GM23248 (cell line): ENCODE measurements around the gene CHAC1. TPM values are rescaled to one million over a fixed set of nuclear protein-coding genes. Genes with fewer than 3 reads are reported as not detected.

Experiments
- DNase-seq: peaks from one replicate; pipeline ENCODE4 v3.0.0-alpha.2; 2015
- H2AFZ ChIP-seq: fragments of 200-600 bp; sonication (generic); 2 replicates; pipeline ENCODE4 v1.6.1; 2016; ENCODE audit warnings: antibody characterized with exemption
- H3F3A ChIP-seq: fragments of 200-600 bp; sonication (generic); 2 replicates; pipeline ENCODE4 v1.6.1; 2016; ENCODE audit warnings: mild to moderate bottlenecking, antibody characterized with exemption, mixed run types; ENCODE audit not compliant: insufficient read depth
- H3K27ac ChIP-seq: fragments of 200-600 bp; sonication (generic); 2 replicates; pipeline ENCODE4 v1.5.1; 2016; ENCODE audit warnings: mild to moderate bottlenecking
- H3K27me3 ChIP-seq: fragments of 200-600 bp; sonication (generic); replicated peaks from 2 replicates; pipeline ENCODE4 v1.6.1; 2016; ENCODE audit warnings: mild to moderate bottlenecking; ENCODE audit not compliant: insufficient read depth
- H3K36me3 ChIP-seq: fragments of 200-600 bp; sonication (generic); 2 replicates; pipeline ENCODE4 v1.6.1; 2016; ENCODE audit warnings: low read depth, mild to moderate bottlenecking
- H3K4me1 ChIP-seq: fragments of 200-600 bp; sonication (generic); 2 replicates; pipeline ENCODE4 v1.6.1; 2016; ENCODE audit warnings: mild to moderate bottlenecking; ENCODE audit not compliant: insufficient read depth
- H3K4me2 ChIP-seq: fragments of 200-600 bp; sonication (generic); one replicate; pipeline ENCODE4 v1.6.1; 2016; ENCODE audit warnings: mild to moderate bottlenecking; ENCODE audit not compliant: unreplicated experiment
- H3K4me3 ChIP-seq: fragments of 200-600 bp; sonication (generic); 2 replicates; pipeline ENCODE4 v1.5.1; 2016; ENCODE audit warnings: mild to moderate bottlenecking
- H3K79me2 ChIP-seq: fragments of 200-600 bp; sonication (generic); 2 replicates; pipeline ENCODE4 v1.6.1; 2016; ENCODE audit warnings: mild to moderate bottlenecking; ENCODE audit not compliant: insufficient read depth
- H3K9ac ChIP-seq: fragments of 200-600 bp; sonication (generic); 2 replicates; pipeline ENCODE4 v1.6.1; 2016; ENCODE audit warnings: mild to moderate bottlenecking
- H3K9me2 ChIP-seq: fragments of 200-600 bp; sonication (generic); 2 replicates; pipeline ENCODE4 v1.6.1; 2016; ENCODE audit warnings: mixed run types, mild to moderate bottlenecking, moderate library complexity; ENCODE audit not compliant: insufficient read depth
- H3K9me3 ChIP-seq: fragments of 200-600 bp; sonication (generic); one replicate; pipeline ENCODE4 v1.6.1; 2017; ENCODE audit warnings: low read depth
- H4K20me1 ChIP-seq: fragments of 200-600 bp; sonication (generic); 2 replicates; pipeline ENCODE4 v1.6.0; 2016; ENCODE audit not compliant: insufficient read depth
- EZH2 ChIP-seq: fragments of 200-600 bp; sonication (generic); IDR thresholded peaks from 2 replicates; pipeline ENCODE4 v1.6.1; 2018; ENCODE audit warnings: antibody characterized with exemption, mild to moderate bottlenecking; ENCODE audit not compliant: insufficient read depth, poor library complexity, severe bottlenecking
- EZH2phosphoT487 ChIP-seq: fragments of 200-600 bp; sonication (generic); IDR thresholded peaks from 2 replicates; pipeline ENCODE4 v1.6.1; 2018; ENCODE audit warnings: antibody characterized with exemption, moderate library complexity, mild to moderate bottlenecking, low read depth; ENCODE audit not compliant: insufficient read depth
- WGBS, 2 experiments: methylation state at CpG; one replicate each; pipeline ENCODE4 v1.1.6; 2015 to 2017; ENCODE audit warnings: low lambda C conversion rate in 2 of 2, low coverage in 1 of 2; ENCODE audit errors: missing lambda C conversion rate in 2 of 2; 5-methylcytosine and 5-hydroxymethylcytosine counted together
- in situ Hi-C: fragments of 300-500 bp; cut with MboI; formaldehyde crosslinking; loops from 2 replicates; pipeline ENCODE4 v1.15.0; 2020
- polyA plus RNA-seq: library from polyadenylated mRNA; unstranded; fragments of >200 nt; fragmentation: Nextera tagmentation; extraction: Ambion mirVana; gene quantifications from 2 replicates; pipeline ENCODE4 v1.2.1, GENCODE V29; 2016
- total RNA-seq: library from RNA; depleted of rRNA; stranded (reverse); fragments of >200 nt; shearing (Covaris generic); gene quantifications from 2 replicates; pipeline ENCODE4 v1.2.3, GENCODE V29; 2014

CHAC1 gene
- total and polyA plus RNA-seq, 2 experiments from 2014 or later: 43.8 to 74.4 TPM

- in situ Hi-C loops: no loop called here
These were observed 27.8 kb upstream of the CHAC1 start for GRCh38 chr15:40925495-40925862.

DNA sequence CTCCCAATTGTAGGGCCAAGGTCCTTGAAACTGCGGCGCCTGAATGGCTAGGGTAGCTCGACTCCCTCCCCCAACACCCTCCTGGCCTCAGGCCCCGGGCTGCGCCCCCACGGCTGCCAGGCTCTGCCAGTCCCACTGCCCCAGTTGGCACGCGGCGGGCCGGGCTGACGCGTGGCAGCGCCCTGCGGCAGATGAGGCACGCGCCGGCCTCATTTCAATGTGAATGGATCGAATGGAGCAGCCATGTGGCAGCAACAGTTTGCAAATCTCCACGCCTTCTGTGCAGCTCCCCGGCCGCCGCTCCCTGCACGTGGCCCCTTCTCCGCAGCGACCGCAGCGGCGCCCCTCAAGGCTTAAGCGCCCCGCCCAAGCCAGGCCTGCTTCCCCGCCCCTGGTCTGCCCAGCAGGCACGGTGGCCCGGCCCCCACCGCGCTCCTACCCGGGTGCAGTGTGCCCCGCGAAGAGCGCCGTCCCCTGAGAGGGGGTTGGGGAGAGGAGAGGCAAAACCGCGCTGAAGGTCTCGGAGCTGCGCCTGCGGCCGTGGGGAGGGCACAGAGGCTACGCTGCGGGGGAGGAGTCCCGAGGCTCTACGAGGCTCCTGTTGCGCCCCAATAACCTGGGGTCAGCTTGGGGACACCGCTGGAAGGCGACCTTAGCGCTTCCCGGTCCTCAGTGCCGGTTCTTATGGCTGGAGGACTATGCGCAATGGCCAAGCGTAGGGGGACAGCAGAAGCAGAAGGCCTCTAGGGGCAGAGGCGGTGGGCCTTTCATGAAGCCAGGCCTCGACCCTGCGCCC, 27.2 kb upstream of the CHAC1 start:
- in situ Hi-C loops: no loop called here
- Histone ChIP-seq H3F3A (no peaks in the 10 kb centered on the region), H3K4me1 (peaks cover 15% of the 10 kb centered on the region), H3K27ac (no peak overlapping the region), H3K9me2 (no peaks in the 10 kb centered on the region), H4K20me1 (no peaks in the 10 kb centered on the region), H3K79me2 (no peaks in the 10 kb centered on the region), H2AFZ (peak overlapping the region; percentile 24), H3K27me3 (peaks cover 38% of the 10 kb centered on the region), H3K36me3 (no peaks in the 10 kb centered on the region), H3K9me3 (no peaks in the 10 kb centered on the region), H3K9ac (no peak overlapping the region), H3K4me3 (peak overlapping the region; percentile 46), H3K4me2 (no peak overlapping the region)
- no peak for TF ChIP-seq EZH2
- TF ChIP-seq EZH2phosphoT487: no peak
- peak; percentile 55 for DNase-seq
- WGBS, 2 experiments: 19 to 22% methylated on average over 47 to 50 of the region's 61 CpGs

More at GRCh38 chr15:40925495-40925862, 27.8 kb upstream of the CHAC1 start:
- no peaks in the 10 kb centered on the region for H3K79me2 ChIP-seq
- H3K4me3 ChIP-seq: no peak overlapping the region
- H3K4me1 ChIP-seq: peaks cover 12% of the 10 kb centered on the region
- H4K20me1 ChIP-seq: no peaks in the 10 kb centered on the region
- no peak overlapping the region for H2AFZ ChIP-seq
- H3K9ac ChIP-seq: no peak overlapping the region
- no peak for TF ChIP-seq EZH2phosphoT487
- no peak overlapping the region for H3K27ac ChIP-seq
- H3K9me3 ChIP-seq: no peaks in the 10 kb centered on the region
- peaks cover 33% of the 10 kb centered on the region for H3K27me3 ChIP-seq
- no peak overlapping the region for H3K4me2 ChIP-seq
- DNase-seq: no peak
- H3K36me3 ChIP-seq: no peaks in the 10 kb centered on the region
- WGBS, 2 experiments: 62 to 70% methylated on average over 20 to 30 of the region's 30 CpGs
- H3K9me2 ChIP-seq: no peaks in the 10 kb centered on the region
- no peaks in the 10 kb centered on the region for H3F3A ChIP-seq

- in situ Hi-C loops: no loop called here
- TF ChIP-seq EZH2: peak; percentile 58
- peak; percentile 66; the same call in 1 of the 2 replicates for TF ChIP-seq EZH2phosphoT487
- no peak overlapping the region for H3K4me2 ChIP-seq
- no peak overlapping the region for H2AFZ ChIP-seq
- no peaks in the 10 kb centered on the region for H3F3A ChIP-seq
- no peaks in the 10 kb centered on the region for H3K36me3 ChIP-seq
- peaks cover 47% of the 10 kb centered on the region for H3K27me3 ChIP-seq
- H3K9ac ChIP-seq: no peak overlapping the region
- no peaks in the 10 kb centered on the region for H3K79me2 ChIP-seq
- H3K4me3 ChIP-seq: no peak overlapping the region
- 79 to 82% methylated on average over 29 to 33 of the region's 33 CpGs for WGBS, 2 experiments
- no peak overlapping the region for H3K27ac ChIP-seq
- H3K9me2 ChIP-seq: no peaks in the 10 kb centered on the region
- peaks cover 15% of the 10 kb centered on the region for H3K4me1 ChIP-seq
- no peaks in the 10 kb centered on the region for H3K9me3 ChIP-seq
- H4K20me1 ChIP-seq: no peaks in the 10 kb centered on the region
- DNase-seq: no peak
These were observed 26.4 kb upstream of the CHAC1 start for GRCh38 chr15:40926659-40927494.

DNA sequence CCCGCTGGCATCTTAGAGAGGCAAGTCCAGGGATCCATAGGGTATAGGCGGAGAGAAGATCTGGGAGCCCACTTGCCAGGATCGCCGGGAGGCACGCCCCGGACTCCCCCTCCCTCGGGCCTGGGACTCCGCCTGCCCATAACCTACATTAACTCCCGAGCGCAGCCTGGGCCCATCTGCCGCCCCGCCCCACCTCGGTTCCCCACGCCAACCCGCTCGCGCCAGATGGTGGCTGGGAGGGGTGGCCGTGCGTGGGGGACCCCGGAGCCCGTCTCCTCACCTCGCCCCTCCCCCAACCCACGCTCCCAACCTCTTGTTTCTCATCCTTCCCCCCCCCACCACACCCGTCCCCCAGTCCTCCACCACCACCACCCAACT, 25.8 kb upstream of the CHAC1 start:
- in situ Hi-C loops: no loop called here
- Histone ChIP-seq H3K9me3 (no peaks in the 10 kb centered on the region), H3K27me3 (peaks cover 49% of the 10 kb centered on the region), H3K4me2 (peak overlapping the region; percentile 73), H3K4me3 (peak overlapping the region; percentile 60), H3K79me2 (no peaks in the 10 kb centered on the region), H3F3A (no peaks in the 10 kb centered on the region), H3K9me2 (no peaks in the 10 kb centered on the region), H3K27ac (no peak overlapping the region), H3K36me3 (no peaks in the 10 kb centered on the region), H2AFZ (0 out of 2 replicates have a peak overlapping the region, but pooled peaks have one; percentile 62), H3K9ac (no peak overlapping the region), H3K4me1 (peaks cover 15% of the 10 kb centered on the region), H4K20me1 (no peaks in the 10 kb centered on the region)
- TF ChIP-seq EZH2phosphoT487 (no peak), EZH2 (no peak)
- 13 to 20% methylated on average over 11 to 18 of the region's 24 CpGs for WGBS, 2 experiments
- no peak for DNase-seq
